Measurements from ENCODE around the gene NHS.
A peak's percentile ranks its signal among the peaks of the same experiment; 100 is the strongest.
"Not testable (repeated sequence)": the region's sequence is repeated elsewhere in the genome, so short reads cannot be mapped to it uniquely, and the experiment has no call there.

Gene NHS

DNA sequence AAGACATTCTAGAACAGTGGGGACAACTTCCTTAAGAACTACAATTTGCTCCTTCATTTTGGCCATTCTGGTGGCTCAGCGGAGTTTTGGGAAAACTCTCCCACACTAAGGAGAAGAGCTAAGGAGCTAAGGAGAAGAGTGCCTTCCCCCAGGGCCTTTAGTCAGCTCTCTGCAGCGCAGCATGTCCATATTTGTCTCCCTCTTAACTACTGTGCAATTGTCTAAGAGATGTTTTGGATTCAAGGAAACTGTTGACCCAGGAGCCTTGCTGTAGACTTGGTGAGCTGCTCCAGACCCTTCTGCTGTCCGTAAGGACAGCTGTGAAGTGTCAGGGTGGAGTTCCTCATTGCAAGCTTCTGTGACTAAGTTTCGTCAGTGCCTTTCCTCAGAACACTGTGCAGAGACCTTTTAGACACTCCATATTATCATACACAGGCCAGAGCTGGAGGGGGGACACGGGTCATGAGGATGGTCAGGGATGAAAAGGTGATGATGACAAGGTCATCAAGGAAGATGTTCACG, 179.0 kb downstream of the NHS start:
- DNase-seq = no peak

DNA sequence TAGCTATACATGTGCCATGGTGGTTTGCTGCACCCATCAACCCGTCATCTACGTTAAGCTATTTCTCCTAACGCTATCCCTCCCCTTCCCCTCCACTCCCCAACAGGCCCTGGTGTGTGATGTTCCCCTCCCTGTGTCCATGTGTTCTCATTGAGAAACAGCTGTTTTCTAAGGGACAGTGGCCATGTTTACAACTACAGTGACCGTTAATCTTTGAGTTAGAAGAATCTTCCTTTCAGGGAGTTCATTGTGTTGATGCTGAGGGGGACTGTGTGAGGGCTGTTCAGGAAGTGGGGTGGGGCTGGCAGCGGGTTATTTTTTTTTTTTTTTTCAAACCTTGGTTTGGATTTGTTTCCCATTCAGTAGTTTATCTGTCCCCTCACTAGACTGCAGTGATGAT, 179.9 kb downstream of the NHS start:
- DNase-seq = no peak

DNA sequence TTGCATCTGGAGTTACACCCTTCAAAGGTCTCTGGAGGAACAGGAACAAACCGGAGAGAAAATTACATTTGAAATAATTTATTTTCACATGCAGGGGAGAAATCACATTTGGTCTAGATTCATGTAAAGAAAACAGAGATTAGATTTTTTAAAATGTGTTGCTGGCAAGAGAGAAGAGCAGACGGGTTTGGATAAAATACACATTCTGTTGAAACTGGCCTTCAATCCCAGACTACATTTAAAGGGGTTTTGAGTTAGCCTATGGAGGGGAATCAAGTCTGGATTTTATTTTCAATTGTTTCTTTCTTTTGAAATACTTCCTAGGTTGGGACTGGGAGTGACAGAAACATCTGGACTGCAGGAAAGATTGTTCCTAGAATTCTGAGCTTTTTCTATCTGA, 180.8 kb downstream of the NHS start:
- DNase-seq = no peak

DNA sequence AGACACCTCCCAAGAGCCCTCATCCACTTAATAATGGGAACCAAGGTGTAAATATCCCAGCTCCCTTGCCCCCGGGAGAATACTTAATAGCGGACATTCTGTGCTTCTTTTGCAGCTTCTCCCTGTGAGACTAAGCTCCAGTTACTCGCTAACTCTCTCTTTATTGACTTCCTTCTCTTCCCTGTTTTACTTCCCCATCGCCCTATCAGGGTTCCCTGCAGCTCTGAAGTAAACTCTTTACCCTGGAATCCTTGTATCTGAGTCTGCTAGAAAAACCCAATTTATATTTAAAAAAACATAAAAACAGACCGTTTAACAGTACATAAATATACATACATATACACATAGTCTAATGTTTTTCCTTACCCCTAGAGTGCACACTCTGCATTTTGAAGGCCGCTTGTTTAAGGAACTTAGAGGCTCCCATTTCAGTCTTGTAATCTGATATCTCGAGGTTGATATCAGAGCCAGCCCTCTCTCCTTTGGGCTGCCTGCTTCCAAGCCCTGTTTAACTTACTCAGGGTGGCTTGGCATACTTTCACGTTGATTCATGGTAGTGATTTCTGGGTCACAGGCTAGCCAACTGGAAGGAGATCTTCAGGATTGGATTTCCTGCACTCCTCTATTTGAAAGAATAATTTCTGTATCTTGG, 184.9 kb downstream of the NHS start:
- no peak for DNase-seq

DNA sequence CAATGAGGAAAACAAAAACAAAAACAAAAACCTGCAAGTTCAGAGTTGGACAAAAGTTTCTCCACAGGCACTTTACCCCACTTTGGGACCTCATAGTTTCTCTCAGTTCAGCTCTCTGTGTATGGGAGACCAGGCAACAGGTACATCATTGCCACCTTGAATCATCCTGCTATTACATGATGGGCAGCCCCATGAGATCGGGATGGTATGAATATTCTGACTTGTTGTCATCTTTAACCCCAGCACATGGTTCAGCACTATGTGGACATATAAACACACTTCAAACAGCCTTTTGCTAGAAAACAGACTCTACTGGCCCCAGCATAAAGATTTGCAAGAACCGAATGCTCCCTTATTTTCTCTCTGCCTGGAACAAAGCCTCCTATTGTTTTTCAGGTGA, 185.4 kb downstream of the NHS start:
- no peak for DNase-seq

DNA sequence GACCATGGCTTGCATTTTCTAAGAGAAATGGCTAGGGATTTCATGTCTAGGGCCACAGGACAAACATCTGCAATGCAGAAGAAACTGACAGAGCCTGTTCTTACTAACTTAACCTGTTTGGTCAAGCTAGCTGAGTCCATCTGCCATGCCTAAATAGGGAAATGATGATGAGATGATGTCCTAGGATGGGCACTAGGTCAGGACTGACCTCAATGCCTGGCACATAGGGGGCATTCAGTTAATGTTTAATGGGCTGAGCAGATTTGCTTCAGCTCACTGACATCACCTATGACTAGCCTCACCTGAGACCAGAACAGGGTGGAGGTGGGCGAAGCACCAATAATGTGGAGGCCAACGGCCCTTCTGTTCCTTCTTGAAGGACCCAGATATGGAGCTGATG, 188.1 kb downstream of the NHS start:
- no peak for DNase-seq

DNA sequence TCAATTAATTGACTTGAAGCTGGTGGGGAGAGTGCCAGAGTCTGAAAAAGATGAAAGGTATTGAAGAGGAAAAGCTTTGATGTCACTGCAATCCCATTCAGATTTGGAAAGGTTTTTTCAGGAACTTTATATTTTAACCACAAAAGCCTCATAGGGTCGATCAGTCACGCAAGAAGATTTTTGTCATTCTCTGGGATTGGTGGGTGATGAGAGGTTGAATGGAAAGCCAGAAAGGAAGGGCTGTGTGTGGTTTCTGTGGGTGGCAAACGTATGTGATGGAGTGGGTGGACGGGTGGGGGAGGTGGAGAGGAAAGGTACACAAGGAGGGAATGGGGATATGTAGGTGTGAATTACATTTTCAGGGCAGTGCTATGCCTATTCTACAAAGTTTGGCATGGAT, 188.5 kb downstream of the NHS start:
- DNase-seq = no peak

DNA sequence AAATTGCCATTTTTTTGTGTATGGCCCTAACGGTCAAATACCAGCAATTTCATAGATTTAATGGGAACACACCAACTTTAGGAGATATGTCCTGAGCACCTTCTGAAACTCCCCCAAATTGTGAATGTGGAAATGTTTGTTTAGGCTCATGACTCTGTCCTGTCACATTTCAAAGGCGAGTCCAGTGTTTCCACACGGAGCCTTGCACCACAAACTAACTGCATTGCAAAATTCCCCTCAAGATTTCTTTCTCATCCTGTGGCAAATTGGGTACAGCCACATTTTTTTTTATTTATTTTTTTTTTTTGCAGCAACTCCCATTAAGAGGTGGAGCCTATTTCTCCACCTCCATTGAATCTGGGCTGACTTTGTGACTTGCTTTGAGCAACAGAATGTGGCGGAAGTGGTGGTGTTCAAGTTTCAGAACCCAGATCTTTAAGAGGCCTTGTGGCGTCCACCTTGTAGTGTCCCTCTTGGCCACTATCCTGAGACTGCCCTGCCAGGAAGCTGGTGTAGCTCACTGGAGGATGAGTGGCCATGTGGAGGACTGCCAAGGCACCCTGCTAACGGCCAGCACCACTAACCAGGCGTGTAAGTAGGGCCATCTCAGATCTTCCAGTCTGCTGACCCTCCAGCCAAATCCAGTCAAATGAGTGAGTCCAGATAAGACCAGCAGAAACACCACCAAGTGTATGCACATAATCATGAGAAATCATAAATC, 189.8 kb downstream of the NHS start:
- no peak for DNase-seq

DNA sequence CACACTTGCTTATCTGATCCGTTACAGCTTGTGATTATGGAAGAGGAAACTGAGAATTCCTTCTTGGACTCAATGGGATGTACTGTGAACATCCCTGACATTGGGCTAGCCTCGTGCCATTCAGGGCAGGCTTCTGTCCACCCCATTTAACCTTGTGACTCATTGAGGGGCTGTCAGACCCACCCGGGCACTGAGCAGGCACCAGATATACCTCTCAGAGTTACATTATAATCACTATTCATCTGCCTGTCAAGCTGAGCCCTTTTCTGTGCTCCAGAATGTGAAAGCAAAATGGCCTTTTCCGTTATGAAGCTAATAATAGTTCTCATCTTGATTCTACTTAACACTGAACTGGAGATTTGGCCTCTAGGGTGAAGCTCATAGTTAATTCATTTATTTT, 191.7 kb downstream of the NHS start:
- no peak for DNase-seq

DNA sequence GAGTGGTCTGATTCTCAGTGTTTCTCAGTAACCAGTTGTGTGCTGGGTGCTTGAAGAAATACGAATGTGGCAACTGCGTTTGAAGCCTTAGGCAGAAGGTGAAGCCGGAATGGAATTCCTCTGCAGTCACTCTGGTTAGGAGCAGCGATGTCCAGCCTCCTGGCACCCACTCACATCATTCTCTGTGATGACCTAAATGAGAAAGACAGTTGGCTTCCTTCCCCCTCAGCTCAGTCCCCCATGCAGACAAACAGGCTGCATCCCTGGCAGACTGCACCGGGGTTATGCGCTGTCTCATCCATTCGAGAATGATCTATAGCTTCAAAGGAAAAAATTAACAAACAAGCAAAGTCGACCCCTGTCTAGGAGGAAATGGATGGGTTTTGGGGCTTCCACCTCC, 192.2 kb downstream of the NHS start:
- no peak for DNase-seq

DNA sequence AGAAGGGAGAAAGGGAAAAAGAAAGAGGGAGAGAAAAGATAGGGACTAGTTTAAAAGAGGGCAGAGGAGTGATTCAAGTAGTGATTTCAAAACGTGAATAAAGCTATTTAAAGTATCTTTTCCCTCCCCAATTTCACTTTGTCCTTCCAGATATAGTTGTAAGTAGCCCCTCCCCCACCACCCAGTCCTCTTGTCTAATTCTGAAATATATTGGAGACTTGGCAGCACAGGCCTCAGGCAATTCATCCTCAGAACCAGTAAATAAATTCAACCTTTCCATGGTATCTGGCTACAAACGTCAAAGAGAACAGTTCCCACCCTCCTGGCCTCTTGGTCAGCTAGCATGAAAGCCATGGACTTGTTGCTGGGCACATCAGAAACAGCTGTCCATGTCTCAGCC, 192.8 kb downstream of the NHS start:
- no peak for DNase-seq

DNA sequence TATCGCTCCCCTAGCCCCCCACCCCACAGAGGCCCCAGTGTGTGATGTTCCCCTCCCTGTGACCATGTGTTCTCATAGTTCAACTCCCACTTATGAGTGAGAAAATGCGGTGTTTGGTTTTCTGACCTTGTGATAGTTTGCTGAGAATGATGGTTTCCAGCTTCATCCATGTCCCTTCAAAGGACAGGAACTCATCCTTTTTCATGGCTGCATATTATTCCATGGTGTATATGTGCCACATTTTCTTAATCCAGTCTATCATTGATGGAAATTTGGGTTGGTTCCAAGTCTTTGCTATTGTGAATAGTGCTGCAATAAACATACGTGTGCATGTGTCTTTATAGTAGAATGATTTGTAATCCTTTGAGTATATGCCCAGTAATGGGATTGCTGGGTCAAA, 193.8 kb downstream of the NHS start:
- DNase-seq = not testable (repeated sequence)

DNA sequence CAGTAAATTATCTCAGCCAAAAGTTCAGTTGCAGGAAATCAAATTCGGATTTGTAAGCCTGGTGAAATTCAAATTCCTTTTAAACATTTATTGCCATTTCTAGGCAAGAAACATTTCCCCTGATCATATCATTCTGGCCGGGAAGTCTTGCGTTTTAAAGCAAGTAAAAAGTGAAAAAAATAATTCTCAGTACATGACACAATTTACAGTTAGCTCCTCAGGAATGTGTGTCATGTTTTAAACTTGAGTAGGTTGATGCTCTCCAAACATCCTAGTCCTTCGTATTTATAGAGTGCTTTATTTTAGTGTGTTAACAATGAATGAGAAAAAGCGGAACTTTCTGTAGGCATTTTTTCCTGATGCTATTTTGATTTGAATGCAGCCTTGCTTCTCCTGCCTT, 204.0 kb downstream of the NHS start:
- DNase-seq = no peak

DNA sequence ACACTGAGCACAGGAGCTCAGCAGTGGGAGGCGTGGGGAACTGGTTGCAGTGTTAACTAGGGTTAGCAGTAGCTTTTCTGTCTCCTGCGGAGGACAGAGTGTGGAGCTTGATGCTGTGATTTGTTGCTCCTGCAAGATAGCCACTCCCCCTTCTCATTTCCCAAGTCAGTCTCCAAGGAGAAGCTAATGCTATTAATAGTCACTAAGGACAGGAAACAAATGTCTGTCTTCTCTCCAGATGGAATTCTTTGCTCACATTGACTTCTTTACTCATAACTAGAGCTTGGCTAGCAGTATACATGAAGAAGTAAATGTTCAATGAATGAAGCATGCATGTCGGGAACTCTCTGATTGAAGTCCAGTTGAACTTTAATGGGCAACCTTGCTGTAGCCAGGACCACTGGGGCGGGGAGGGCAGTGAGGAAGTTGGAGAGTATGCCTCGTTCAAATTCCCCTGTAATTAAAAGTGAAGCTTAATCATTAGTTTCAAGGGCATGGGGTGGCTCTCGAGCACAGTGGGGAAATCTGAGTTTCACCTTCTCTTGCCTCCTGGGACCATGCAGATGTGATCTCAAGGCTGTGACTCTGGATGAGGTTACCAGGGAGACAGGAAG, 205.6 kb downstream of the NHS start:
- no peak for DNase-seq

DNA sequence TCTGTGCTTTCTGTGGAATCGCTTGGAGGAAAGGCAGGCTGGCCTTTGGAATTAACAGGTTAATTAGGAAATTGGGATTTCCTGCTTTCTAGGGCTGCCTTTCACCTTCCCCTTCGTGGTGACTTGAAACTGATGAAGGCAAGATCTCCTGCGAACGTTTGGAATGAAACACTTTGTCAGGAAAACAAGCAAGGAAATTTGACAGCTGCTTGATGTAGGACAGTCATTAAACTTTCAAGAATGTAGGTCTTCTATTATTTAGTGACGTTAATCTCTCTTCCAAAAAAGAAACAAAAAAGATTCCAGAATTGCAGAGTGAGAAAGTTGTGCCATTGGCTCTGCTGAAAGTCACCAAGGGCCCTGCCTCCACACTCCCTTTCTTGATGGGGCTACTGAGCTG, 206.6 kb downstream of the NHS start:
- no peak for DNase-seq

DNA sequence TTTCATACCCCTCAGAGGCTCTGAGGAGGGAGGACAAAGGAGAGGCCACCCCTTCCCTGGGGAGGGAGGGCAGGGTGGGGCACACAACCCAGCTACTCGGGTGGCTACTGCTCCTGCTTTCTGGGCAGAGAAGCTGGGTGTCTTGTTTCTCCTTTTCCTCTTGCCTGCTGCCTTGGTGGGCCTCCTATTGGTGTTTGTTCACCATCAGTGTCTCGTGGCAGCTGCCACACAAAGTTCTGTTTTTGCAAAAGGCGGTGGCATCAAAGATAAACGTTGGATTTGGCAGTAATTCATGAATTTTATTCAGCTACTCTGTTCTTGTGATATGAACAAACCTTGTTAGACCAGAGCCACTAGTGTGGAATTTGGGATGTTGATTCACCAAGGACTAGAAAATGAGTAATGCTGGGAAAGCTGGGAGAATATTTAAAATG, 209.3 kb downstream of the NHS start:
- no peak for DNase-seq

DNA sequence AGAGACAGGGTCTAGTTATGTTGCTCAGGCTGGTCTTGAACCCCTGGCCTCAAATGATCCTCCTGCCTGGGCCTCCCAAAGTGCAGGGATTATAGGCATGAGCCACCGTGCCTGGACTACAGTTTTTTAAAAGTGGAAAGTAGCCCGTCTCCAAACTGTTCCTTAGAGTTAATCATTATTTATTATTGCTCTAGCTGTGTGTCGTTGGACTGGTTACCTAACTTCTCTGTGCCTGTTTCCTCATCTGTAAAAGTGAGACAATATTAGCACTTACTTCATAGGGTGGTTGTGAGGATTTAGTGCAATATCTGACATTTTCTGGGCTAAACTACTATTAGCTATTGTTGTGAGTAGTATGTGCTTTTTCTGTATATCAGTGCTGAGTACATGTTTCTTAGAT, 210.0 kb downstream of the NHS start:
- DNase-seq = no peak

DNA sequence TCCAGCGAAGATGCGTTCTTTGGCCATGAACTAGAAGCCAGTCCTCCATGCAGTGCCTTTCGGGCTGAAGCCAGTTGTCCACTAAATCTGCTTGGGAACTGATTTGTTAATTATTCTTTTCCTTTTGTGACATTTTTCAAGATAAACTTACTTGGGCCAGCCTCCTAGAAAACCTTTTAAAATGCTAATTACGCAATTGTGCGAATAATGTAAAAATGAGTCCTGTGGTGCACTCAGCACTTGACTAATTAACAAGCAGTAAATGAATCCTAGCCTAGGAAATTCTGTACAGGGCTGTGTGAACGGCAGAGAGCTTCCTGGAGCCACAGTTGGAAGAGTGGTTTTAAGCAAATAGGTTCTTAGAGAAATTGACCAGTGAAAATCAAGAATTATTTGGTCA, 212.4 kb downstream of the NHS start:
- DNase-seq = no peak

DNA sequence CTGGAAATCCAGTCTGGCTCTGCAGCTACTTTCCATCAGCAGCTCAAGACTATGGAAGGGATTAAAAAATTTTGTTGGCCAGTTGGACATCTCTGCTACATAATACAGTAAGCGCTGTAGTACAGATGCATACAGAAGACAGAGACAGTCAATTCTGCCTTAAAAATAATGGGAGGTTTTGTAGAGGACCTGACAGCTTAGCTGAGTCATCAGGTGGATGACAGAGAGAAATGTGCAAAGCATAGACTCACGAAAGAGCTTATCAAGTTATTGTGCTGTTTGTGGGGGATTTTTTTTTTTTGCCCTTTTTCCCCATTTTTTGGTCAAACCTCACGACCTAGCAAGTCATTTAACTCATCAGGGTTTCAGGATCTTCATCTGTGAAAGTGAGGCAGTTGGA, 213.3 kb downstream of the NHS start:
- DNase-seq = no peak

DNA sequence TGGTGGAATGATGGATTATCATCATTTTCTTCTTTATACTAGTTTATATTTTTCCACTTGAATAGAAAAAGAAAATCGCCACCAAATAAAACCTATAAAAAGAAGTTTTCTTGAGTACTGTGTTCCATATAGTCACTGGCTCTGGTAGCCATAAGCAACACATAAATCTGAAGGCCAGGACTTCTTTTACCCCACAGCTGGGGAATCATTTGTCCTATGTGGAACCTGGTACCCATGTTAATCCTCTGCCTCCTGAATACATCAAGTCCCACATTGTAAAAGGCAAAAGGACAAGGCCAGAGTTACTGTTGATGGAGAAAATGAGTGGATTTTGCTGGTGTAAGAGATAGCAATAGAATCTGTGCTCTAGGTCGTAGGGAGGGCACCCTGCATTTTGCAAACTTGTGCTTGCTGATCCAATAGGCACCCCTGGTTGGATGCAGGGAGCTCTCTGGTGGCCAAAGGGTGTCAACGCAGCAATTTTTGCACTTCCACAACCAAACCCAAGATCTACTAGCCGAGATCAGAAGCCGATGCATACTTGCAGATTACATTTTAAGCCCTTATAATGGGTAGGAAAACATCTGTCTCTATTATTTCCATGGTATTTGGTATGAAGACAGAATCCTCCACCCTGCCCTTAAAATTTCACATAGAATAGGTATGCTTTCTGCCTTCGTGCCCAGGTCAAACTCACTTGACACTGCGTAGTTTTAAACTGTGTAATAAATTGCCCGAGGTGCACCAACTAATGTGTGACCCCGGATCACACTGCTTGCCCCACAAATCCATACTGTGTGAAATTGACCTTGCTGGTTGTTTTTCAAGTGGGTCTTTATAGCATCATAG, 216.1 kb downstream of the NHS start:
- peak; percentile 40 for DNase-seq

DNA sequence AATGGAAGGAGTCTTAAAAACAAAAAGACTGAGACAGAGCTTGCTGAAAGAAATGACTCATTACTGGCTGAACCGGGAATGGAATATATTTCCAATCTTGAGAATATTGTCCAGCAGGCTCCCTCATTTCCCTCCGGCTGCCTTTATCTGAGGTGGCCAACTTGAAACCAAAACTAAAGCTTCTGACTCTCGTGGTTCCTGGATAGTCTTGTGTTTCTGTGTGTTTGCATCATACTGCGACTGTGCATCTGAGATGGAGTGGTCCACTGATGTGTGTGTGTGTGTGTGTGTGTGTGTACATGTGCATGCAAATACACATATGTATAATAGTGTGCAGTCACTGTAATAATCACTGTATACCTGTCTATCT, 216.7 kb downstream of the NHS start:
- no peak for DNase-seq

DNA sequence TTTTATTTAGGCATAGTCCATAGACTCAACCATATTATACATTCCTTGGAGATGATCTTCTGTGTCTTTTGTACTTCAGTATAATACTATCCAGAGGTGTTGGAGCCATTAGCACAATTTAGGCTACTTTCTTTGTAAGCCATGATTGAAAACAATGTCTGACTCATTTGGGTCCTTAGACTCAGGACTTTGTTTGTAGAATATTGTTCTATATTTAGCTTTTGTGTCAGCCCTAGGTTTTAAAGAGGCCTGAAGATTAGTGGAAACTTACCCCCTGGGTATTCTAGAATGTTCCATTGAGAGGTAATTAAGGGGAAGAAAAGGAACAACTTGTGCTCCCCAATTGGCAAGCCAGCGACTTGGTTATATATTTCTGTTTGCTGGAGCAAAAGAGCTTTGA, 217.1 kb downstream of the NHS start:
- DNase-seq = no peak

DNA sequence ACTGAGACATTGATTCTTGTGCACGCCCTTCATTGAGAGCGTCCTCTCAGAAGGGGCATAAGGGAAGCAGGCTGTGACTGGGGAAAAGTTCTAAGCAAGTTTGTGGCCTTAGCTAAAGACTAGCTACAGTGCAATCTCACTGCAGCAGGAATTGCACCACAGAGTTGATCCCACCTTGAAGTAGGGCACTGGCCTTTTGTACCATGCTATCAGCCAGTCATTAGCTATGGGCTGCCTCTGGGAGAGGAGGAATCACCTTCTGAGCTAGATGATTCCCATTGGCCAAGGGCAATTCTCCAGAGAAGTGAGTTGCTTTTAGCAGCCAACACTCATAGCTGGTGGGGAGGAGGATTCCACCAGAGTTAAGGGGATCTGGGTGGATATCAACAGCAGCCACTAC, 219.7 kb downstream of the NHS start:
- DNase-seq = no peak
